GM23248 (cell line): ENCODE results near the gene NUTM2A. TPM values are rescaled to one million over a fixed set of nuclear protein-coding genes. Genes with fewer than 3 reads are reported as not detected.
"Not testable (repeated sequence)": the region's sequence is repeated elsewhere in the genome, so short reads cannot be mapped to it uniquely, and the experiment has no call there.

Source experiments
- DNase-seq: peaks from one replicate; pipeline ENCODE4 v3.0.0-alpha.2; 2015
- H2AFZ ChIP-seq: fragments of 200-600 bp; sonication (generic); 2 replicates; pipeline ENCODE4 v1.6.1; 2016; ENCODE audit warnings: antibody characterized with exemption
- H3F3A ChIP-seq: fragments of 200-600 bp; sonication (generic); 2 replicates; pipeline ENCODE4 v1.6.1; 2016; ENCODE audit warnings: mild to moderate bottlenecking, antibody characterized with exemption, mixed run types; ENCODE audit not compliant: insufficient read depth
- H3K27ac ChIP-seq: fragments of 200-600 bp; sonication (generic); 2 replicates; pipeline ENCODE4 v1.5.1; 2016; ENCODE audit warnings: mild to moderate bottlenecking
- H3K27me3 ChIP-seq: fragments of 200-600 bp; sonication (generic); replicated peaks from 2 replicates; pipeline ENCODE4 v1.6.1; 2016; ENCODE audit warnings: mild to moderate bottlenecking; ENCODE audit not compliant: insufficient read depth
- H3K36me3 ChIP-seq: fragments of 200-600 bp; sonication (generic); 2 replicates; pipeline ENCODE4 v1.6.1; 2016; ENCODE audit warnings: low read depth, mild to moderate bottlenecking
- H3K4me1 ChIP-seq: fragments of 200-600 bp; sonication (generic); 2 replicates; pipeline ENCODE4 v1.6.1; 2016; ENCODE audit warnings: mild to moderate bottlenecking; ENCODE audit not compliant: insufficient read depth
- H3K4me2 ChIP-seq: fragments of 200-600 bp; sonication (generic); one replicate; pipeline ENCODE4 v1.6.1; 2016; ENCODE audit warnings: mild to moderate bottlenecking; ENCODE audit not compliant: unreplicated experiment
- H3K4me3 ChIP-seq: fragments of 200-600 bp; sonication (generic); 2 replicates; pipeline ENCODE4 v1.5.1; 2016; ENCODE audit warnings: mild to moderate bottlenecking
- H3K79me2 ChIP-seq: fragments of 200-600 bp; sonication (generic); 2 replicates; pipeline ENCODE4 v1.6.1; 2016; ENCODE audit warnings: mild to moderate bottlenecking; ENCODE audit not compliant: insufficient read depth
- H3K9ac ChIP-seq: fragments of 200-600 bp; sonication (generic); 2 replicates; pipeline ENCODE4 v1.6.1; 2016; ENCODE audit warnings: mild to moderate bottlenecking
- H3K9me2 ChIP-seq: fragments of 200-600 bp; sonication (generic); 2 replicates; pipeline ENCODE4 v1.6.1; 2016; ENCODE audit warnings: mixed run types, mild to moderate bottlenecking, moderate library complexity; ENCODE audit not compliant: insufficient read depth
- H3K9me3 ChIP-seq: fragments of 200-600 bp; sonication (generic); one replicate; pipeline ENCODE4 v1.6.1; 2017; ENCODE audit warnings: low read depth
- H4K20me1 ChIP-seq: fragments of 200-600 bp; sonication (generic); 2 replicates; pipeline ENCODE4 v1.6.0; 2016; ENCODE audit not compliant: insufficient read depth
- WGBS, 2 experiments: methylation state at CpG; one replicate each; pipeline ENCODE4 v1.1.6; 2015 to 2017; ENCODE audit warnings: low lambda C conversion rate in 2 of 2, low coverage in 1 of 2; ENCODE audit errors: missing lambda C conversion rate in 2 of 2; 5-methylcytosine and 5-hydroxymethylcytosine counted together
- in situ Hi-C: fragments of 300-500 bp; cut with MboI; formaldehyde crosslinking; loops from 2 replicates; pipeline ENCODE4 v1.15.0; 2020
- polyA plus RNA-seq: library from polyadenylated mRNA; unstranded; fragments of >200 nt; fragmentation: Nextera tagmentation; extraction: Ambion mirVana; gene quantifications from 2 replicates; pipeline ENCODE4 v1.2.1, GENCODE V29; 2016
- total RNA-seq: library from RNA; depleted of rRNA; stranded (reverse); fragments of >200 nt; shearing (Covaris generic); gene quantifications from 2 replicates; pipeline ENCODE4 v1.2.3, GENCODE V29; 2014

The NUTM2A gene
- total and polyA plus RNA-seq, 2 experiments from 2014 or later, result 0.11 TPM; not detected in 1

DNA sequence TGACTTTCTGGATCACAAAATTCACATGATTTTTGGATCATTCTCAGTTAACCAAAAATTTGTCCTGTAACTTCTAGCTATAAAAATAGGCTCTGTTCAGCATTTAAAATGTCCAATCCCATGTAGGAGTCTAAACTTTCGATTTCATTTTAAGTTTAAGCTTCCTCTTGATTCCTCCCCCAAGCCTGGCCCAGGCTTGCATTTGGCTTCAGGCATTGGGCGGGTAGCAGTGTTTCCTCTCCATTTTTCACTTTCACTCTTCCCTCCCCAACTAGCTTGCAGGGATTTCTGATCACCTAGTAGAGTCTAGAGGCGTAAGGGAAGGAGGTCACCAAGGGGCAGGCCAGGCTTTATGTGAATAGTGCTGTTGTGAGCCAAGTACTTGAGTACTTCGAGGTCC lies 20.4 kb upstream of the NUTM2A start:
- 6 to 16% methylated on average over 2 to 3 of the region's 4 CpGs for WGBS, 2 experiments
- H3K4me1 ChIP-seq, H3F3A ChIP-seq, H3K9ac ChIP-seq, DNase-seq, H3K79me2 ChIP-seq, H3K9me3 ChIP-seq, H3K27ac ChIP-seq, H3K27me3 ChIP-seq, H3K36me3 ChIP-seq, H3K9me2 ChIP-seq, H2AFZ ChIP-seq, H4K20me1 ChIP-seq: not testable (repeated sequence)
- H3K4me3 ChIP-seq, result peak overlapping the region; percentile 47; the same call in 1 of the 2 replicates
- in situ Hi-C loops, result loop anchor here (25.0 kb wide), 1 partner anchor 308 kb away; the partner anchor contains the start of gene MINPP1
- H3K4me2 ChIP-seq, result peak overlapping the region; percentile 98

DNA sequence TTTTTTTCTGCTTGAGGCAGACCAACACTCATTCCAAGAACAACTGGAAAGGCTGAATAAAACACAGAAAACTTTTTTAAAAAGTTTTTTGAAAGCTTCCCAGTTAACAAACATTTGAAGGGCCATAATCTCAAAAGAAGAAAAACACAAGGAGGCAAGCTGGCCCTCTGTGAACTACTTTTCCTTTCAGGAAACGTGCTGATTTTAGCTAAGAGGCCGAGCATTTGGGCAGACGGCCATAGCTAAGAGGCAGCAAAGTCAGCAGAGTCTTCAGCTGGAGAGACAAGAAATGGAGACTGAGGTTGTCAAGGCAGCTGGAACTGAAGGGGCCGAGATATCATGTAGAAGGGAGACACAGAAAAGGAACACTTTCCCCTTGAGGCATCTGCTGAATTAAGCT lies 18.3 kb upstream of the NUTM2A start:
- H4K20me1 ChIP-seq, DNase-seq, H3K4me2 ChIP-seq, H3K4me3 ChIP-seq, H3K4me1 ChIP-seq, H3K36me3 ChIP-seq, H3K9me2 ChIP-seq, H3K27me3 ChIP-seq, H2AFZ ChIP-seq, H3K9me3 ChIP-seq, H3K9ac ChIP-seq, H3K79me2 ChIP-seq, H3K27ac ChIP-seq: not testable (repeated sequence)
- in situ Hi-C loops, result loop anchor here (25.0 kb wide), 1 partner anchor 305 kb away; the partner anchor contains the start of gene MINPP1
- peaks cover 12% of the 10 kb centered on the region; the same call in 1 of the 2 replicates for H3F3A ChIP-seq
- WGBS, 2 experiments, result 80 to 82% methylated on average over 4 of the region's 4 CpGs

DNA sequence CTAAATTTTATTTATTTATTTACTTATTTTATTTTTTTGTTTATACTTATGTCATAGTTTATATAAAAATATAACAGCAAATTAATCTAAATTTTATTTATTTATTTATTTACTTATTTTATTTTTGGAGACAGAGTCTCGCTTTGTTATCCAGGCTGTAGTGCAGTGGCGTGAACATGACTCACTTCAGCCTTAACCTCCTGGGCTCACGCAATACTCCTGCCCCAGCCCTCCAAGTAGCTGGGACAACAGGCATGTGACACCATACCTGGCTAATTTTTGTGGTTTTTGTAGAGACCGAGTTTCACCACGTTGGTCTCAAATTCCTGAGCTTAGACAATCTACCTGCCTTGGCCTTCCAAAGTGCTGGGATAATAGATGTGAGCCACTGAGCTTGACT lies 14.9 kb upstream of the NUTM2A start:
- in situ Hi-C loops, result loop anchor here (25.0 kb wide), 1 partner anchor 302 kb away; the partner anchor contains the start of gene MINPP1
- not testable (repeated sequence) for H3K9me3 ChIP-seq, DNase-seq, H3K79me2 ChIP-seq, H4K20me1 ChIP-seq, H3K9ac ChIP-seq, H2AFZ ChIP-seq, H3K4me3 ChIP-seq, H3K9me2 ChIP-seq, H3K4me2 ChIP-seq, H3K27me3 ChIP-seq, H3K27ac ChIP-seq, H3K4me1 ChIP-seq, H3F3A ChIP-seq, H3K36me3 ChIP-seq
- WGBS, 2 experiments, result 93 to 95% methylated on average over 5 of the region's 5 CpGs

DNA sequence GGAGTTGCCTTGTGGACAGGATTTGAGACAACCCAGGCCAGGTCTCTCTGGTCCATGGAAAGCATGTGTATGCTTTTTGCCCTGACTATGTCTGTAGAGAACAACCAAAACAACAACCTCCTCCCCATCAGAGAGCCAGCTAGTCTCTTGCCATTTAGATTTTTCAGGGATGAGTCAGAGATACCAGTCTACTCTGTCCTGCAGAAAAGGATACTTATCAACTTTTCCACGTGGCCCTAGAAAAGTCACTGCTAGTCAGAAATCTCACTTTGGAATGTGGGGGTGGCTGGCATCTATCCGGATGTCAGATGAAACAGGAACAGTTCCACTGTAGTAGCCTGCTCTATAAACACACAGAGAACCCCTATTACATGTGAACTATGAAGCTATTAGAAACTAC lies 13.4 kb upstream of the NUTM2A start:
- in situ Hi-C loops, result loop anchor here (25.0 kb wide), 1 partner anchor 300 kb away; the partner anchor contains the start of gene MINPP1

DNA sequence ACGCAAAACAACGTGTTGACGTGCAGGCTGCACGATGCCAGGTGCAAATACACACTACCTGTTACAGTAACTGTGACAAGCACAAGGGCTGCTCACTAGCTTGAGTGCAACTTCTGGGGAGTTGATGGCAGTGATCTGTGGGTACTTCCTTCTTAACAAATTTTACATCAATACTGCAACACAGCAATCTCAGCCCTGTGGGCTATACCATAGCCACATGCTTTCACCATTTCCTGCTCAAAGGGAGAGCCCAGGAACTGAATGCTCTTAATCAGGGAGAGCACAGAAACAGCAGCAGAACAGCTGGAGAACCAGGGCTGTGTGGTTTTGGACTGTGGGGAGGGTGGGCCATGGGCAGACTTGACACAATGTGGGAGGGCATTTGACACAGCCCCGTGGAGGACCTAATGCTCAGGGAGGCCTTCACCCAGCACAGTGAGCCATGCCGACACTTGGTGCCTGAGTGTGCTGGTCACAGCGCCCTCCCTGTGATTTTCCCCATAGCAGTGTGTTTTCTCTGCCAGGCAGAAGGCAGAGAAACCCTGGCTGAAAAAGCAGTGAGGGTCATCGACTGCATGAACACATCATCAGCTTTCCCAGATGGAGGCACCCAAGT lies 12.0 kb upstream of the NUTM2A start:
- not testable (repeated sequence) for H3K9me2 ChIP-seq, H2AFZ ChIP-seq, H4K20me1 ChIP-seq, H3F3A ChIP-seq, H3K4me2 ChIP-seq, H3K9me3 ChIP-seq, H3K4me3 ChIP-seq, H3K27me3 ChIP-seq, H3K27ac ChIP-seq, H3K9ac ChIP-seq, H3K4me1 ChIP-seq, DNase-seq, H3K36me3 ChIP-seq, H3K79me2 ChIP-seq
- WGBS, 2 experiments, result 64 to 84% methylated on average over 4 to 8 of the region's 8 CpGs
- in situ Hi-C loops, result loop anchor here (25.0 kb wide), 1 partner anchor 299 kb away; the partner anchor contains the start of gene MINPP1

More for the DNA sequence above, 13.4 kb upstream of the NUTM2A start:
- H3K9me2 ChIP-seq, H3K9me3 ChIP-seq, H3K4me2 ChIP-seq, H3K27me3 ChIP-seq, H3K4me3 ChIP-seq, H3K4me1 ChIP-seq, H3K27ac ChIP-seq, H4K20me1 ChIP-seq, H2AFZ ChIP-seq, H3K9ac ChIP-seq, H3K79me2 ChIP-seq, H3F3A ChIP-seq, H3K36me3 ChIP-seq: not testable (repeated sequence)
- 40 to 42% methylated on average over 2 of the region's 2 CpGs for WGBS, 2 experiments
- DNase-seq, result peak; percentile 32

DNA sequence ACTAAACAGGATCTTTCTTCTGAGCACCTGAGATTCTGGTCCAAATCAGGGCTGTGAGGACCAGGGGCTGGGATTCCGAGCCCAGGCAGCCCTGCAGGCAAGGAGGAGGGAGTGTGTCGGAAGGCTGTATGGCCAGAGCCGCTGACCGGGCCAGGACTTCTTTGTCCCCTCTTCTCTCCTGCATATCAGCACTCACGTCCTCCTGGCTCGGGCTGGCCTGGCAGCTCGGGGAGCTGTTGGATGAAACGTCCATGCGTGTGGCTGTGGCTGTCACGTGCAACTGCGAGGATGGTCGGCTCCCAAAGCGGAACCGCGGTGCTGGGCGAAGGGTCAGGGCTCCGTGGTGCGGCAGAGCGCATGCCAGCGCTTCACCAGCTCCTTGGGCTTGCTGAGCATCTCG lies 11.4 kb upstream of the NUTM2A start:
- not testable (repeated sequence) for H3K9me3 ChIP-seq, H3K79me2 ChIP-seq, H3K9me2 ChIP-seq, H3K27ac ChIP-seq, DNase-seq, H3F3A ChIP-seq, H3K27me3 ChIP-seq, H3K4me2 ChIP-seq, H3K9ac ChIP-seq, H2AFZ ChIP-seq, H4K20me1 ChIP-seq, H3K36me3 ChIP-seq, H3K4me1 ChIP-seq, H3K4me3 ChIP-seq
- in situ Hi-C loops, result loop anchor here (25.0 kb wide), 1 partner anchor 298 kb away; the partner anchor contains the start of gene MINPP1
- 93 to 94% methylated on average over 18 to 21 of the region's 21 CpGs for WGBS, 2 experiments

DNA sequence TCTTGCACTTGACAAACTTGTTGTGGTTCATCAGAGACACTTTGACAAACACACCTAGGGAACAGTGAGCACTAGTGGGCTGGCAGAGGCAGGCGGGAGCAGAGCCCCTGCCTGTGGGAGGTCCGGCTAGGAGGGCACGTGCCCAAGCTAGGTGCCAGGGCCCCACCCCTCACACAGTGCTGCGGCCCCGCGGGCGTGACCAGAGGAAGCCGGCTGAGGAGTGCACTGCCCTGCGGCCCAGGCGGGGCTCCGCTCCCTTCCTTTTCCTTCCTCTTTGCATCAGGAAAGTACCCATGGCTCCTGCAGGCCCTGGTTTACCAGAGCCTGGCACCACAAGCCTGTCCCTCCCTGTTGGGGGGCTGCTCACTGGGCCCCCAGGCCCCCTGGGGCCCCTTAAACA lies 9.1 kb upstream of the NUTM2A start:
- not testable (repeated sequence) for H3K9me3 ChIP-seq, H2AFZ ChIP-seq, H3K27ac ChIP-seq, H3K4me1 ChIP-seq, H3F3A ChIP-seq, H3K4me3 ChIP-seq, H3K79me2 ChIP-seq, H3K9me2 ChIP-seq, H3K9ac ChIP-seq, H3K27me3 ChIP-seq, DNase-seq, H3K4me2 ChIP-seq, H4K20me1 ChIP-seq, H3K36me3 ChIP-seq
- in situ Hi-C loops, result loop anchor here (25.0 kb wide), 1 partner anchor 296 kb away; the partner anchor contains the start of gene MINPP1
- WGBS, 2 experiments, result 96 to 100% methylated on average over 3 to 11 of the region's 11 CpGs
